Mucosa of descending colon (tissue), 3 donors: ENCODE measurements around the gene B3GLCT. TPM values are rescaled to one million over a fixed set of nuclear protein-coding genes. Genes with fewer than 3 reads are reported as not detected.

ENCODE experiments used
- ATAC-seq: fragments of 200-7000 bp; cut with Tn5 transposase; one replicate; pipeline ENCODE4 v1.9.1; 2020; ENCODE audit warnings: mild to moderate bottlenecking, moderate library complexity
- DNase-seq, 3 donors: peaks; one replicate each; pipeline ENCODE4 v3.0.0-alpha.2; 2020
- H3K36me3 ChIP-seq: fragments of 200-600 bp; one replicate; pipeline ENCODE4 v1.8.0; 2021; ENCODE audit warnings: low read depth, mild to moderate bottlenecking
- H3K4me1 ChIP-seq: fragments of 200-600 bp; one replicate; pipeline ENCODE4 v1.8.0; 2021; ENCODE audit warnings: low read depth, mild to moderate bottlenecking
- H3K4me3 ChIP-seq: fragments of 200-600 bp; one replicate; pipeline ENCODE4 v1.8.0; 2021; ENCODE audit warnings: mild to moderate bottlenecking
- H3K9me3 ChIP-seq: fragments of 200-600 bp; one replicate; pipeline ENCODE4 v1.8.0; 2021; ENCODE audit warnings: mild to moderate bottlenecking
- intact Hi-C, 2 donors: fragments of 100-400 bp; cut with DNase I in 1 of 2; cut with micrococcal nuclease in 1 of 2; formaldehyde crosslinking; loops; one replicate each; pipeline versions ENCODE4 v1.11.0 to v1.11.1; 2022; cut with DNase I, micrococcal nuclease
- total RNA-seq, 3 donors: library from RNA; stranded (reverse); fragmentation: NEBNext Ultra II Directional in 2 of 3; extraction: Animal tissue kit (Norgen Biotek cat#: 25700) in 2 of 3; gene quantifications; one replicate each; pipeline versions ENCODE4 v1.2.1 to v1.2.4, GENCODE V29; 2021 to 2023
- TF ChIP-seq, protein P1 (sequence below): fragments of 200-600 bp; IDR thresholded peaks from one replicate; pipeline ENCODE4 v1.8.0; 2022; ENCODE audit warnings: antibody characterized with exemption, mild to moderate bottlenecking
- donor health status: DM: no; HTN: no; CAD: no; lungs with moderate emphysema.
- donor health status: DM: no; HTN: no; CAD: no.
- donor health status: DM: no; HTN: yes; CAD: no.

Gene B3GLCT
- total RNA-seq, 3 donors from 2014 or later = 3.1 to 5.1 (median 4.0) TPM

DNA sequence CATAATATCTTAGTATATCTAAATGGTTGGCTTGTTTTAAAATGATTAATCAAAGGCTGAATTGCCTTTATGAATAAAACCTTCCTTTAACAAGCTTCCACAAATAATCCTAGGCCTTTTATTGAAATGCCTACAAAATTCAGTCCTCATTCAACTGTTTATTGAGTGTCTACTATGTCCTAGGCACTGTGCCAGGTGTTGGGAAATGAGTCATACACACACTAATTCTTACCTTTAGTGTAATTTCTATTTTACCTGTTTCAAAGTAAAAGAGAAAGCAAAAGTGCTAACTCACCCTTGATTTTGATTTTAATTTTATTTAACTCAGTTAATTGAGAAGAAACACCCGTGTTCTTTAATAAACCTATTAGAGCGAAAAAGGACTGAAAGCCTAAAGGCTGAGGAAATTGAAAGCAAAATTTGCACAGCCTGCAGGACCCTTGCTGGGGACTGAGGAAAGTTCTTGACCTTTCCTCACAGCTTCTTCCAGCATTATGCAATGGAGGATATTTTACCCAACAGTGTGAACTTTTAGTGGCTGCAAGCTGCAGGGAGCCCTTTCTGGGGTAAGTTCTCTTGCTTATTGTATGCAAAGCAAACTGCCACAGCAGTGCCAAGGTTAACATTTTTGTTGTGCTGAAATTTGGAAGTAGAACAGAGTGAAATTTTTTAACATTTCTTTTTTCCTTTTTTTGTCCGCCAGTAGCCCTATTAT lies 83.1 kb downstream of the B3GLCT start:
- intact Hi-C loops = no loop called here
- TF ChIP-seq, protein P1, sequence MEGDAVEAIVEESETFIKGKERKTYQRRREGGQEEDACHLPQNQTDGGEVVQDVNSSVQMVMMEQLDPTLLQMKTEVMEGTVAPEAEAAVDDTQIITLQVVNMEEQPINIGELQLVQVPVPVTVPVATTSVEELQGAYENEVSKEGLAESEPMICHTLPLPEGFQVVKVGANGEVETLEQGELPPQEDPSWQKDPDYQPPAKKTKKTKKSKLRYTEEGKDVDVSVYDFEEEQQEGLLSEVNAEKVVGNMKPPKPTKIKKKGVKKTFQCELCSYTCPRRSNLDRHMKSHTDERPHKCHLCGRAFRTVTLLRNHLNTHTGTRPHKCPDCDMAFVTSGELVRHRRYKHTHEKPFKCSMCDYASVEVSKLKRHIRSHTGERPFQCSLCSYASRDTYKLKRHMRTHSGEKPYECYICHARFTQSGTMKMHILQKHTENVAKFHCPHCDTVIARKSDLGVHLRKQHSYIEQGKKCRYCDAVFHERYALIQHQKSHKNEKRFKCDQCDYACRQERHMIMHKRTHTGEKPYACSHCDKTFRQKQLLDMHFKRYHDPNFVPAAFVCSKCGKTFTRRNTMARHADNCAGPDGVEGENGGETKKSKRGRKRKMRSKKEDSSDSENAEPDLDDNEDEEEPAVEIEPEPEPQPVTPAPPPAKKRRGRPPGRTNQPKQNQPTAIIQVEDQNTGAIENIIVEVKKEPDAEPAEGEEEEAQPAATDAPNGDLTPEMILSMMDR = no peak
- DNase-seq (no peak), ATAC-seq (no peak)
- H3K36me3 ChIP-seq = no peaks in the 10 kb centered on the region
- peaks cover 14% of the 10 kb centered on the region for H3K9me3 ChIP-seq
- no peaks in the 10 kb centered on the region for H3K4me1 ChIP-seq
- no peak overlapping the region for H3K4me3 ChIP-seq

DNA sequence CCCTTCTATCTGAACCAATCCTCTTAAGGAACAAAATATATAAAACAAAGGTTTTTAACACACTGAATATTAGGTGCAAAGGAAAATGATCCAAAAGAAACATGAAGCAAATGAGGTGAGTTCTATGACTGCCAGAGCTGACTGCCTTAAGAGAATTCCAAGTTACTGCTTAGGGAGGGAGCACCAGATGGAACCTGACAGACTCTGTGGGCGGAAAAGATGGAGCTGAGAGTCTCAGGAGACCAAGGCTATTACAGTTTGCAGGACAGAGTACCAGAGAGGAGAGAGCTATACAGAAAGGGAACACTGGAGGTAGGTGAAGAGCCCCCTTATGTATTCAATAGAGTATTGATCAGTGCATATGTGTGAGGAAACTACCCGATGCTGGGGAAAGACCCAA lies 87.2 kb downstream of the B3GLCT start:
- ATAC-seq (no peak), DNase-seq (no peak)
- H3K36me3 ChIP-seq = no peaks in the 10 kb centered on the region
- H3K4me1 ChIP-seq = no peaks in the 10 kb centered on the region
- intact Hi-C loops = no loop called here
- TF ChIP-seq, protein P1 = no peak
- no peak overlapping the region for H3K4me3 ChIP-seq
- peaks cover 19% of the 10 kb centered on the region for H3K9me3 ChIP-seq

DNA sequence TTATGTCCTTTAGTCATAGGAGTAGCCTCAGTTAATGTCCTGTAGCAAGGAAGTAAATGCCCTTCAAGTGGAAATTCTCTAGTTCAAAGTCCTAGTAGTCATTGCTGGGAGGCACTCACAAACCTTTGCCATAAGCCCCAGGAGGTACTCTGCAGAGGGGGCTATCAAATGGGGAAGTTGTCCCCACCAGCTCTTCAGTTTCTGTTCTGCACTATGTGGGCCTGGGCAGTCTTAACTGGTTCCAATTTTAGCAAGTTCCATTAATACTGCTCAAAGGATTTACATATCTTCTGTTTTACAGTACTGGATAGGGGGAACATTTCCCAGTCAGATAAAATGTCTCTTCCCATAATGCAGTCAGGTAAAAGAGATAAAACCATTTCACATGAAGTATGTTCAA lies 101.3 kb downstream of the B3GLCT start:
- Histone ChIP-seq H3K4me1 (no peaks in the 10 kb centered on the region), H3K4me3 (no peak overlapping the region), H3K36me3 (no peaks in the 10 kb centered on the region), H3K9me3 (no peaks in the 10 kb centered on the region)
- TF ChIP-seq, protein P1 = no peak
- intact Hi-C loops = no loop called here
- DNase-seq = no peak
- ATAC-seq = no peak

DNA sequence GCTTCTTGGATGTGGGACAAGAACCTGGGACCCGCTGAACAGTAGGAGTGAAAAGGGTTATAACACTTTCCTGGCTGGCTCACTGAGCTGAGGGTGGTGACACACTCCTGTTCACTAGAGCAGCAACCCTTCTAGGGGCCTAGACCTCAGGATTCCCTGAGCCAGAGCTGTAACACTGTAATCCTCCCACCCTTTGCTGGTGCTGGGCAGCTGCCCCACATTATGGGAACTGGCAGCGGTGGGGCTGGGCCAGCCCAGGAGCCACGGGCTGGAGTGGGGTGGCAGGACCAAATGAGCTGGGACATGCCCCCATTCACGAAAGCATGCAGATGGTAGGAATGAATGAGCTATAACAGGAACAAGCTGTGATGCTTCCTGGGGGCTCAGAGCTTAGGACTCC lies 110.6 kb downstream of the B3GLCT start:
- TF ChIP-seq, protein P1 = no peak
- H3K9me3 ChIP-seq = peaks cover 22% of the 10 kb centered on the region
- H3K36me3 ChIP-seq = no peaks in the 10 kb centered on the region
- no peaks in the 10 kb centered on the region for H3K4me1 ChIP-seq
- no peak overlapping the region for H3K4me3 ChIP-seq
- ATAC-seq = no peak
- no peak for DNase-seq
- intact Hi-C loops = no loop called here

DNA sequence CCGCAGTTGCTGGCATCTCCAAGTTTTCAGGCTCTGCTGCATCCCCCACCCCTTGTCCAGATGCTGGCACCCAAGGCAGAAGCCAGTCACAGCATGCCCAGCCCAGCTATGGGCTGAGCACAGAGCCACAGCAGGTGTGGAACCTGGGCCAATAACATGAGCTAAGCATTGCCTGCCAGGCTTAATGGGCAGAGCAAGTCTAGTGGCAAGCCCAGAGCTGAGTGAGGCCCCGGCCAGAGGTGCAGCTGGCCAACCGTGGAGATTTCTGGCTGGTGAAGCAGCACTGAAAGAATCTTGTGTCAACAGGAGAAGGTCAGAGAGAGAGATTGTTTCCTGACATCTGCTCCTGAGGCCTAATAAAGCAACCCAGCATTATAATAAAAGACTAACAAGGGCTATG lies 111.0 kb downstream of the B3GLCT start:
- no peak overlapping the region for H3K4me3 ChIP-seq
- H3K36me3 ChIP-seq = no peaks in the 10 kb centered on the region
- ATAC-seq (no peak), DNase-seq (no peak)
- no peaks in the 10 kb centered on the region for H3K4me1 ChIP-seq
- intact Hi-C loops = no loop called here
- TF ChIP-seq, protein P1 = no peak
- peaks cover 26% of the 10 kb centered on the region for H3K9me3 ChIP-seq
